Lung microvascular endothelial cell (primary cell): Measurements from ENCODE around the gene NFILZ. TPM values are rescaled to one million over a fixed set of nuclear protein-coding genes. Genes with fewer than 3 reads are reported as not detected.

Source experiments
- total RNA-seq: library from RNA; depleted of rRNA; stranded (reverse); fragments of >200 nt; gene quantifications from 2 replicates; pipeline ENCODE4 v1.2.1, GENCODE V29; 2014

Gene NFILZ
- total RNA-seq, 1 donor from 2014 or later, result not detected

Other genes starting within 250 kb of the NFILZ start
- 53.8 and 84.1 TPM in 2 replicates for gene RAB11B, start 240.3 kb upstream of the NFILZ start, total RNA-seq
- gene MARCHF2, start 217.3 kb upstream of the NFILZ start, total RNA-seq, result 112 and 164 TPM in 2 replicates
- 45.8 and 55.6 TPM in 2 replicates for gene HNRNPM, start 185.7 kb upstream of the NFILZ start, total RNA-seq
- gene PRAM1, start 128.0 kb upstream of the NFILZ start, total RNA-seq, result not detected in 2 replicates
- 2.2 and 2.4 TPM in 2 replicates for gene ZNF414, start 116.5 kb upstream of the NFILZ start, total RNA-seq
- 0.22 and 0.40 TPM in 2 replicates for gene MYO1F, start 53.2 kb upstream of the NFILZ start, total RNA-seq
- gene ADAMTS10, start 19.9 kb upstream of the NFILZ start, total RNA-seq, result 4.1 and 17.1 TPM in 2 replicates
- gene ACTL9, start 68.2 kb downstream of the NFILZ start, total RNA-seq, result not detected in 2 replicates
- not detected in 2 replicates for gene OR2Z1, start 91.0 kb downstream of the NFILZ start, total RNA-seq
- 1.1 and 3.6 TPM in 2 replicates for gene ZNF558, start 201.7 kb downstream of the NFILZ start, total RNA-seq
- gene MBD3L1, start 201.7 kb downstream of the NFILZ start, total RNA-seq, result not detected in 2 replicates